Measurements from ENCODE around the gene SLC39A8.

DNA sequence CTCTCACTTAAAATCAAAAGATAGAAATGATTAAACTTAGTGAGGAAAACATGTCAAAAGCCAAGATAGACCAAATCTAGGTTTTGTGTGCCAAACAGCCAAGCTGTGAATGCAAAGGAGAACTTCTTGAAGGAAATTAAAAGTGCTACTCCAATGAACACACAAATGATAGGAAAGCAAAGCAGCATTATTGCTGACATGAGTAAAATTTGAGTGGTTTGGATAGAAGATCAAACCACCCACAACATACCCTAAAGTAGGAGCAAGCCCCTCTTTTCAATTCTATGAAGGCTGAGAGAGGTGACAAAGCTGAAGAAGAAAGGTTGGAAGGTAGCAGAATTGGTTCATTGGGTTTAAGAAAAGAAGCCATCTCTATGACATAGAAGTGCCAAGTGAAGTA, 56.8 kb downstream of the SLC39A8 start:
- TF ChIP-seq POLR2A (IDR thresholded peaks at IDR 0.05) (no peak), CTCF (IDR thresholded peaks at IDR 0.05) (no peak)

Data from uterus (tissue), 2 donors.